HepG2 (cell line): ENCODE results near the gene ZNF747. TPM values are rescaled to one million over a fixed set of nuclear protein-coding genes. Genes with fewer than 3 reads are reported as not detected.

Experiments
- ATF5 ChIP-seq: sonication (generic); formaldehyde crosslinking; IDR thresholded peaks from 2 replicates; pipeline ENCODE4 v1.4.0; 2020; ENCODE audit warnings: mild to moderate bottlenecking, low read depth, missing genetic modification reagents
- CERS6 ChIP-seq: sonication (generic); formaldehyde crosslinking; IDR thresholded peaks from 2 replicates; pipeline ENCODE4 v1.5.0; 2020; ENCODE audit warnings: missing genetic modification reagents
- DNMT3B ChIP-seq: conservative IDR thresholded peaks from 2 replicates; pipeline ENCODE4 v1.6.1; 2016; ENCODE audit warnings: missing biosample characterization, control low read depth
- PBX3 ChIP-seq: sonication (generic); formaldehyde crosslinking; IDR thresholded peaks from 2 replicates; pipeline ENCODE4 v1.8.1; 2023; ENCODE audit warnings: missing genetic modification reagents, inconsistent platforms, borderline replicate concordance
- SIX1 ChIP-seq: sonication (generic); formaldehyde crosslinking; IDR thresholded peaks from 2 replicates; pipeline ENCODE4 v1.4.0; 2020; ENCODE audit warnings: missing genetic modification reagents, borderline replicate concordance
- SMAD1 ChIP-seq: sonication (generic); formaldehyde crosslinking; IDR thresholded peaks from 2 replicates; pipeline ENCODE4 v1.4.0; 2020; ENCODE audit warnings: missing genetic modification reagents, low read depth, mild to moderate bottlenecking, borderline replicate concordance
- SP140L ChIP-seq: sonication (generic); formaldehyde crosslinking; IDR thresholded peaks from 2 replicates; pipeline ENCODE4 v1.4.0; 2020; ENCODE audit warnings: missing genetic modification reagents, borderline replicate concordance
- TOE1 ChIP-seq: sonication (generic); formaldehyde crosslinking; IDR thresholded peaks from 2 replicates; pipeline ENCODE4 v1.4.0; 2020; ENCODE audit warnings: mild to moderate bottlenecking, missing genetic modification reagents
- ZC3H13 ChIP-seq: sonication (generic); formaldehyde crosslinking; IDR thresholded peaks from 2 replicates; pipeline ENCODE4 v1.8.1; 2023; ENCODE audit warnings: mild to moderate bottlenecking, missing genetic modification reagents, moderate library complexity
- ZNF530 ChIP-seq: sonication (generic); formaldehyde crosslinking; IDR thresholded peaks from 2 replicates; pipeline ENCODE4 v1.5.0; 2020; ENCODE audit warnings: low read depth, mild to moderate bottlenecking, missing genetic modification reagents
- ZNF574 ChIP-seq: sonication (generic); formaldehyde crosslinking; IDR thresholded peaks from 2 replicates; pipeline ENCODE4 v1.4.0; 2020; ENCODE audit warnings: missing genetic modification reagents
- ZNF710 ChIP-seq: sonication (generic); formaldehyde crosslinking; IDR thresholded peaks from 2 replicates; pipeline ENCODE4 v1.5.0; 2020; ENCODE audit warnings: mild to moderate bottlenecking, missing genetic modification reagents, borderline replicate concordance
- ZNF724P ChIP-seq: sonication (generic); formaldehyde crosslinking; IDR thresholded peaks from 2 replicates; pipeline ENCODE4 v1.8.0; 2022; ENCODE audit warnings: missing genetic modification reagents, borderline replicate concordance
- polyA plus RNA-seq, 8 experiments: library from polyadenylated mRNA; depleted of rRNA in 3 of 8; stranded (reverse) in 7 of 8; unstranded in 1 of 8; fragments of >200 nt; fragmentation: Illumina TruSeq in 4 of 8; extraction: Trizol in 4 of 8; gene quantifications; 2 replicates each; pipeline versions ENCODE4 v1.2.1 to v1.2.3, GENCODE V29; 2011 to 2016; ENCODE audit warnings: low read depth in 4 of 8, missing spikeins in 1 of 8, mixed read lengths in 1 of 8; ENCODE audit not compliant: insufficient read depth in 1 of 8
- total RNA-seq, 5 experiments: library from RNA; depleted of rRNA; stranded (reverse); fragments of >200 nt; fragmentation: Illumina TruSeq; extraction: Trizol; gene quantifications; 2 replicates each; pipeline ENCODE4 v1.2.3, GENCODE V29; 2016; ENCODE audit warnings: low read depth in 1 of 5
- TF ChIP-seq, protein P1 (sequence below), 2 experiments: sonication (generic) in 1 of 2; formaldehyde crosslinking in 1 of 2; IDR thresholded peaks; 2 replicates each; pipeline versions ENCODE4 v1.6.1 to v1.9.0; 2014 to 2022; ENCODE audit warnings: antibody characterized with exemption in 1 of 2, borderline replicate concordance in 1 of 2, inconsistent platforms in 1 of 2, low read depth in 1 of 2, missing genetic modification reagents in 1 of 2

ZNF747 gene
- total and polyA plus RNA-seq, 2 of the 13 experiments (the other 11 are each of a cell fraction or from before 2014, with no cell fraction given), result 7.2 to 10.2 TPM

GRCh38 chr16:30535777-30536190, 1.1 kb upstream of the ZNF747 start (continued):
- TF ChIP-seq CERS6 (CRISPR knock-in tag) (no peak), PBX3 (CRISPR knock-in tag) (no peak), ZNF530 (no peak), ZNF710 (CRISPR knock-in tag) (no peak), ATF5 (CRISPR knock-in tag) (peak; percentile 96; the same call in 1 of the 2 replicates), ZC3H13 (peak; percentile 60; the same call in 1 of the 2 replicates), TOE1 (CRISPR knock-in tag) (no peak), DNMT3B (CRISPR knock-in tag) (peak; percentile 77; the same call in 1 of the 2 replicates), ZNF724P (CRISPR knock-in tag) (no peak), SP140L (CRISPR knock-in tag) (no peak), SIX1 (CRISPR knock-in tag) (no peak), ZNF574 (CRISPR knock-in tag) (peak; percentile 92), SMAD1 (no peak; the same call in 1 of the 2 replicates)
- TF ChIP-seq, protein P1, sequence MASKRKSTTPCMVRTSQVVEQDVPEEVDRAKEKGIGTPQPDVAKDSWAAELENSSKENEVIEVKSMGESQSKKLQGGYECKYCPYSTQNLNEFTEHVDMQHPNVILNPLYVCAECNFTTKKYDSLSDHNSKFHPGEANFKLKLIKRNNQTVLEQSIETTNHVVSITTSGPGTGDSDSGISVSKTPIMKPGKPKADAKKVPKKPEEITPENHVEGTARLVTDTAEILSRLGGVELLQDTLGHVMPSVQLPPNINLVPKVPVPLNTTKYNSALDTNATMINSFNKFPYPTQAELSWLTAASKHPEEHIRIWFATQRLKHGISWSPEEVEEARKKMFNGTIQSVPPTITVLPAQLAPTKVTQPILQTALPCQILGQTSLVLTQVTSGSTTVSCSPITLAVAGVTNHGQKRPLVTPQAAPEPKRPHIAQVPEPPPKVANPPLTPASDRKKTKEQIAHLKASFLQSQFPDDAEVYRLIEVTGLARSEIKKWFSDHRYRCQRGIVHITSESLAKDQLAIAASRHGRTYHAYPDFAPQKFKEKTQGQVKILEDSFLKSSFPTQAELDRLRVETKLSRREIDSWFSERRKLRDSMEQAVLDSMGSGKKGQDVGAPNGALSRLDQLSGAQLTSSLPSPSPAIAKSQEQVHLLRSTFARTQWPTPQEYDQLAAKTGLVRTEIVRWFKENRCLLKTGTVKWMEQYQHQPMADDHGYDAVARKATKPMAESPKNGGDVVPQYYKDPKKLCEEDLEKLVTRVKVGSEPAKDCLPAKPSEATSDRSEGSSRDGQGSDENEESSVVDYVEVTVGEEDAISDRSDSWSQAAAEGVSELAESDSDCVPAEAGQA (IDR thresholded peaks at IDR 0.05; ENCODE audit: low read depth), result peak; percentile 81
- TF ChIP-seq, protein P1 (CRISPR knock-in tag; IDR thresholded peaks at IDR 0.05; ENCODE audit: borderline replicate concordance), result no peak
